Heart right ventricle (tissue), 16 donors: ENCODE results near the gene ALK. TPM values are rescaled to one million over a fixed set of nuclear protein-coding genes. Genes with fewer than 3 reads are reported as not detected.

Experiments used
- ATAC-seq, 8 donors: fragments of 200-7000 bp; cut with Tn5 transposase; one replicate each; pipeline ENCODE4 v1.9.1; 2020; ENCODE audit warnings: mild to moderate bottlenecking in 8 of 8, moderate library complexity in 8 of 8, moderate number of reproducible peaks in 1 of 8
- DNase-seq, 2 donors: peaks; one replicate each; pipeline ENCODE4 v3.0.0-alpha.2; 2020
- H3K27ac ChIP-seq, 10 donors: fragments of 200-600 bp; sonication (generic) in 2 of 10; one replicate each; pipeline versions ENCODE4 v1.5.0 to v1.8.0; 2020 to 2022; ENCODE audit warnings: mild to moderate bottlenecking in 3 of 10
- H3K27me3 ChIP-seq, 7 donors: fragments of 200-600 bp; one replicate each; pipeline ENCODE4 v1.8.0; 2021 to 2022; ENCODE audit warnings: mild to moderate bottlenecking in 2 of 7
- H3K36me3 ChIP-seq, 9 donors: fragments of 200-600 bp; sonication (generic) in 1 of 9; one replicate each; pipeline versions ENCODE4 v1.5.0 to v1.8.0; 2020 to 2022; ENCODE audit warnings: mild to moderate bottlenecking in 2 of 9
- H3K4me1 ChIP-seq, 9 donors: fragments of 200-600 bp; sonication (generic) in 1 of 9; one replicate each; pipeline versions ENCODE4 v1.5.0 to v1.8.0; 2020 to 2022; ENCODE audit warnings: mild to moderate bottlenecking in 4 of 9
- H3K4me3 ChIP-seq, 10 donors: fragments of 200-600 bp; sonication (generic) in 2 of 10; one replicate each; pipeline versions ENCODE4 v1.5.0 to v1.8.0; 2020 to 2022; ENCODE audit warnings: mild to moderate bottlenecking in 7 of 10, moderate library complexity in 2 of 10
- H3K9me3 ChIP-seq, 11 donors: fragments of 200-600 bp in 10 of 11; sonication (generic) in 2 of 11; one replicate each; pipeline versions ENCODE4 v1.5.0 to v1.8.0; 2013 to 2022; ENCODE audit warnings: mild to moderate bottlenecking in 2 of 11, control low read depth in 1 of 11, moderate library complexity in 1 of 11
- WGBS, 2 donors: extraction: QIAGEN DNeasy Blood & Tissue Kit; methylation state at CpG; one replicate each; pipeline ENCODE4 v1.1.7; 2013; ENCODE audit warnings: inconsistent platforms in 1 of 2; 5-methylcytosine and 5-hydroxymethylcytosine counted together
- intact Hi-C, 10 donors: fragments of 100-400 bp; cut with DNase I; formaldehyde crosslinking; loops; one replicate each; pipeline versions ENCODE4 v1.11.1 to v1.14.2; 2022
- polyA plus RNA-seq, 2 donors: library from polyadenylated mRNA; stranded (reverse); fragments of 200-250 nt; gene quantifications; one replicate each; pipeline ENCODE4 v1.2.3, GENCODE V29; 2013
- total RNA-seq, 10 donors: library from RNA; stranded (reverse); fragmentation: NEBNext Ultra II Directional in 3 of 10; extraction: Animal tissue kit (Norgen Biotek cat#: 25700) in 3 of 10; gene quantifications; one replicate each; pipeline versions ENCODE4 v1.2.1 to v1.2.4, GENCODE V29; 2021 to 2023
- TF ChIP-seq, protein P1 (sequence below), 9 donors: fragments of 200-600 bp; sonication (generic) in 2 of 9; IDR thresholded peaks; one replicate each; pipeline versions ENCODE4 v1.5.0 to v1.8.0; 2021 to 2022; ENCODE audit warnings: antibody characterized with exemption in 9 of 9, mild to moderate bottlenecking in 5 of 9, moderate library complexity in 1 of 9
- donor health status: Arrhythmogenic right ventricular cardiomyopathy.
- donor health status: ischemic (EF 13 %, LVEDD 7.1; RV severe dilation, severe dysfunction).
- donor health status: healthy with polysubstance abuse.
- donor health status: DM: no; HTN: yes; CAD: no.
- donor health status: DM: no; HTN: no; CAD: no.
- donor health status: ischemic (EF 25% LVEDD 6.9; RV normal size, moderate dysfunction).
- donor health status: ischemic (EF 25% LVEDD 5.7; RV mildly dilated, moderate dysfunction).
- donor health status: healthy.
- donor health status: DM: yes; HTN: yes; CAD: no.
- donor health status: Ischemic cardiomyopathy.
- donor health status: ischemic (EF 35%, LVEDD 5.7; RV mildly dilated, moderate dysfunction).
- donor health status: nonischemic (EF 11% LVEDD 7.7; RV severe dilation, severe dysfunction).
- donor health status: DM: yes; HTN: yes; CAD: no.
- donor health status: PGD.
- donor health status: ischemic (EF 29% LVEDD 5.4; RV normal size, mild dysfunction).
- donor health status: nonischemic (EF 23%, LVEDD 6.1; RV moderate dilation, normal function).

ALK gene
- total and polyA plus RNA-seq, 12 donors = 0.01 to 0.24 (median 0.08) TPM; not detected in 7

DNA sequence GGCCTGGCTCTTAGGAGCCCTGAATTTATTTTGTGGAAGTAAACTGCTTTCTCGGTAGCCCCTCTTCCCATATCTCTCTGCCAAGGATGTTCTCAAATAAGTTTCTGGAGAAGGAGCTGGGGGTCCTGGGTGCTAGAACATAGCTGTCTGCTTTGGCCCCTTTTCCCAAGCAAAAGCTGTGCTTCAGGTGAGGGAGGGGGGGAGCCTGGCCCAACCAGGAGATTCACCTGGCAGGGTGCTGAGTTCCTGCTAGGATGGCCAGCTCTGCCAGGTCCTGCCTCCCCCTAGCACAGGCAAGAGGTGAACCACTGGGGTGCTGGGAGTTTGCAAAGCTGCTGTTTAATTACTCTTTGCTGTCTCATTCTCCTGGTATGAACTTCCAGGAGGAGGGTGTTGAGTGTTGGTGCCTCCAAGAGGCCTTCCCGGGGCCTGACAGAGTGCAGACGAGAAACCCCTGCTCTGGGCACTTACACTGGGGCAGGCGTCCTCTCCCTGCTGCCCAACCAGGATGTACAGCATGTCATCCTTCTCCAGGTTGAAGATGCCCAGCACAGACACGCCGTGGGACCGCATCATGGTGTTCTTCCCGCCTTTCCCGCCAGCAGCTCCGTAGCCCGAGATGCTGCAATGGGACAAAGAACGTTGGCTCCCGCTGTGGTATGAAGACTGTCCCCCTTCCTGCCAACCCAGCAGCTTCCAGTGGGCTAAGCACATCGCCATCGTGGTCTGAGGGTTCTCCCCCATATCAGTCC lies 682.0 kb downstream of the ALK start:
- intact Hi-C loops = loop anchor here in 3 of 10 donors (2.0 to 10.0 kb wide), 3 partner anchors 73 to 605 kb away; no protein-coding TSS in a partner anchor

DNA sequence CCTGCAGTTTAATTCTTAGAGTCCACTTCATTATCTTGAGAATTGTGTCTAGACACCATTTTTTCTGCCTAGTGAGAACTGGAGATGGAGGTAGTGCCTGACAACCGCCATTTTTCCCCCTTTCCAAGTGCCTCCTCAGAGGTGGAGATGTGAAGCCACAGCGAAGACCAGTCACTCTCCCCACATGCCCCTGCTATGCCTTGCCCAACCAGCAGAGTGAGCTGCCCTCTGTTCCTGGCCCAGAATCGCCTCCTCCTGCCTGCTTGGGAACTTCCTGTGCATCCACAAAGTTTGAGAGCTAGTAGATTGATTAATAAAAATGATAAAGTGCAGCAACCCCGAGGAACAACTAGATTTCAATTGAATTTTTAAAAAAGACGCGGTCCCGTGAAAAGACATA lies 682.9 kb downstream of the ALK start:
- no peaks in the 10 kb centered on the region for H3K36me3 ChIP-seq
- TF ChIP-seq, protein P1, sequence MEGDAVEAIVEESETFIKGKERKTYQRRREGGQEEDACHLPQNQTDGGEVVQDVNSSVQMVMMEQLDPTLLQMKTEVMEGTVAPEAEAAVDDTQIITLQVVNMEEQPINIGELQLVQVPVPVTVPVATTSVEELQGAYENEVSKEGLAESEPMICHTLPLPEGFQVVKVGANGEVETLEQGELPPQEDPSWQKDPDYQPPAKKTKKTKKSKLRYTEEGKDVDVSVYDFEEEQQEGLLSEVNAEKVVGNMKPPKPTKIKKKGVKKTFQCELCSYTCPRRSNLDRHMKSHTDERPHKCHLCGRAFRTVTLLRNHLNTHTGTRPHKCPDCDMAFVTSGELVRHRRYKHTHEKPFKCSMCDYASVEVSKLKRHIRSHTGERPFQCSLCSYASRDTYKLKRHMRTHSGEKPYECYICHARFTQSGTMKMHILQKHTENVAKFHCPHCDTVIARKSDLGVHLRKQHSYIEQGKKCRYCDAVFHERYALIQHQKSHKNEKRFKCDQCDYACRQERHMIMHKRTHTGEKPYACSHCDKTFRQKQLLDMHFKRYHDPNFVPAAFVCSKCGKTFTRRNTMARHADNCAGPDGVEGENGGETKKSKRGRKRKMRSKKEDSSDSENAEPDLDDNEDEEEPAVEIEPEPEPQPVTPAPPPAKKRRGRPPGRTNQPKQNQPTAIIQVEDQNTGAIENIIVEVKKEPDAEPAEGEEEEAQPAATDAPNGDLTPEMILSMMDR (IDR thresholded peaks at IDR 0.05) = peak in 7 of 9 donors; percentile 40 to 56 (median 46)
- no peak overlapping the region for H3K4me3 ChIP-seq
- DNase-seq (no peak), ATAC-seq (no peak)
- 66 to 69% methylated on average over 7 of the region's 7 CpGs for WGBS, 2 donors
- H3K27me3 ChIP-seq = peaks cover 0 to 71% (median 21%) of the 10 kb centered on the region in 7 donors
- intact Hi-C loops = loop anchor here in 3 of 10 donors (2.0 to 10.0 kb wide), 3 partner anchors 74 to 606 kb away; no protein-coding TSS in a partner anchor
- H3K4me1 ChIP-seq = no peaks in the 10 kb centered on the region
- H3K27ac ChIP-seq = no peak overlapping the region
- no peaks in the 10 kb centered on the region for H3K9me3 ChIP-seq

More for the DNA sequence above, 682.0 kb downstream of the ALK start:
- Histone ChIP-seq H3K36me3 (no peaks in the 10 kb centered on the region), H3K9me3 (no peaks in the 10 kb centered on the region), H3K27me3 (peaks cover 0 to 72% (median 21%) of the 10 kb centered on the region in 7 donors), H3K27ac (no peak overlapping the region), H3K4me1 (no peaks in the 10 kb centered on the region), H3K4me3 (no peak overlapping the region)
- DNase-seq (no peak), ATAC-seq (no peak)
- WGBS, 2 donors = 69 to 84% methylated on average over 15 of the region's 15 CpGs
- TF ChIP-seq, protein P1 (IDR thresholded peaks at IDR 0.05) = no peak

DNA sequence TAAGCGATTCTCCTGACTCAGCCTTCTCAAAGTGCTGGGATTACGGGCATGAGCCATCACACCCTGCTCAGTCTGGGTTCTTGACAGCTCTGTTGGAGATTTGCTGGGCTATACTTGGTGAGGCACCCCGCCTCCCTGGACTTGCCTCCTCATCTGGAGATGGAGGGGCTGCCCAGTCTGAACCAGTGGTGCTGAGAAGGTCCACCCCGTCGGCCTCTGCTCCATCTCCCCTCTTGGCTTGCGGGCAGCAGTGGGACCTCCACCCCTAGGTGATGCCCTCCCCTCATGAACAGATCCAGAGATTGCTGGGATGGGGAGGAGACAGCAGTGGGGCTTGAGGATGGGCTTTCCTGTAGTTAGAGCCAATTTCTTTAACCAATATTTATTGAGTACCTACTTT lies 685.3 kb downstream of the ALK start:
- ATAC-seq = no peak
- Histone ChIP-seq H3K27ac (no peak overlapping the region), H3K4me1 (no peaks in the 10 kb centered on the region), H3K27me3 (peaks cover 0 to 58% (median 21%) of the 10 kb centered on the region in 7 donors), H3K4me3 (no peak overlapping the region), H3K36me3 (no peaks in the 10 kb centered on the region), H3K9me3 (no peaks in the 10 kb centered on the region)
- TF ChIP-seq, protein P1 (IDR thresholded peaks at IDR 0.05) = no peak
- WGBS, 2 donors = 89 to 92% methylated on average over 6 of the region's 6 CpGs
- DNase-seq = no peak
- intact Hi-C loops = loop anchor here in 3 of 10 donors (5.0 to 10.0 kb wide), 2 partner anchors 606 to 609 kb away; no protein-coding TSS in a partner anchor

DNA sequence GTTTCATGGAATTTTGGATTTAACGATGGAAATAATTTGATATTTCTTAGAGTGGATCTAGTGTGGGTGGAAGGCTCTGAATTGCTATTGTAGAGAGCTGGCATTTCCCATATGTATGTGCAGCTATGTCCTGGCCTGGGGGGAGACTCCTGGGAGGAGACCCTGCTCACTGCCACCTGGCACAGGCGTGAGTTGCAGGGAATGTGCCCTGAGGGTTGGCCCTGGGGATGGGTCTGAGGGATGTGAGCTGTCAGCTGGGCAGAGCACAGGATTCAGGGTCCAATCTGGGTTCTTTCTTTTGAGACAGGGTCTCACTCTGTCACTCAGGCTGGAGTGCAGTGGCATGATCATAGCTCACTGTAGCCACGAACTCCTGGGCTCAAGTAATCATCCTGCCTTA lies 686.0 kb downstream of the ALK start:
- intact Hi-C loops = loop anchor here in 3 of 10 donors (5.0 to 10.0 kb wide), 2 partner anchors 607 to 609 kb away; no protein-coding TSS in a partner anchor
- no peak for ATAC-seq
- Histone ChIP-seq H3K4me3 (no peak overlapping the region), H3K36me3 (no peaks in the 10 kb centered on the region), H3K9me3 (no peaks in the 10 kb centered on the region), H3K27ac (no peak overlapping the region), H3K27me3 (peaks cover 0 to 51% (median 21%) of the 10 kb centered on the region in 7 donors), H3K4me1 (no peaks in the 10 kb centered on the region)
- TF ChIP-seq, protein P1 (IDR thresholded peaks at IDR 0.05) = no peak
- WGBS, 2 donors = 75% methylated on average over 3 of the region's 3 CpGs
- DNase-seq = no peak
